H9 (cell line): ENCODE measurements around the gene ZNF14. TPM values are rescaled to one million over a fixed set of nuclear protein-coding genes. Genes with fewer than 3 reads are reported as not detected.

Experiments
- DNase-seq: peaks from one replicate; pipeline ENCODE4 v3.0.0-alpha.2; 2017
- H2AFZ ChIP-seq: one replicate; pipeline ENCODE4 v1.6.1; 2013; ENCODE audit warnings: mild to moderate bottlenecking, low read length, control low read depth, moderate library complexity
- H2AK5ac ChIP-seq: 2 replicates; pipeline ENCODE4 v1.6.1; 2013; ENCODE audit warnings: low read length, control low read depth, mixed read lengths; ENCODE audit not compliant: insufficient read length
- H2BK120ac ChIP-seq: one replicate; pipeline ENCODE4 v1.6.1; 2013; ENCODE audit warnings: low read depth, mild to moderate bottlenecking, low read length, control low read depth, inconsistent platforms; ENCODE audit not compliant: poor library complexity, severe bottlenecking
- H2BK12ac ChIP-seq: 2 replicates; pipeline ENCODE4 v1.6.1; 2013; ENCODE audit warnings: low read length, control low read depth, mixed read lengths, low read depth; ENCODE audit not compliant: insufficient read length
- H2BK15ac ChIP-seq: 2 replicates; pipeline ENCODE4 v1.6.1; 2013; ENCODE audit warnings: low read depth, low read length, control low read depth
- H2BK20ac ChIP-seq: one replicate; pipeline ENCODE4 v1.6.1; 2013; ENCODE audit warnings: low read depth, mild to moderate bottlenecking, low read length, control low read depth, inconsistent platforms; ENCODE audit not compliant: poor library complexity, severe bottlenecking
- H2BK5ac ChIP-seq: 2 replicates; pipeline ENCODE4 v1.6.1; 2013; ENCODE audit warnings: low read length, control low read depth, mixed read lengths; ENCODE audit not compliant: insufficient read length
- H3K14ac ChIP-seq: 2 replicates; pipeline ENCODE4 v1.6.1; 2013; ENCODE audit warnings: low read length, control low read depth; ENCODE audit not compliant: insufficient read depth
- H3K18ac ChIP-seq: 2 replicates; pipeline ENCODE4 v1.6.1; 2013; ENCODE audit warnings: low read depth, mild to moderate bottlenecking, mixed read lengths, low read length, control low read depth; ENCODE audit not compliant: insufficient read length
- H3K23ac ChIP-seq: 2 replicates; pipeline ENCODE4 v1.6.1; 2013; ENCODE audit warnings: low read length, control low read depth, mixed read lengths, low read depth; ENCODE audit not compliant: insufficient read length
- H3K23me2 ChIP-seq: 2 replicates; pipeline ENCODE4 v1.6.1; 2013; ENCODE audit warnings: low read depth, mild to moderate bottlenecking, mixed read lengths, low read length, control low read depth; ENCODE audit not compliant: insufficient read length, poor library complexity, severe bottlenecking
- H3K27ac ChIP-seq: 2 replicates; pipeline ENCODE4 v1.5.1; 2013; ENCODE audit warnings: low read length, control low read depth, mixed read lengths, low read depth; ENCODE audit not compliant: insufficient read length
- H3K27me3 ChIP-seq: 2 replicates; pipeline ENCODE4 v1.6.1; 2013; ENCODE audit warnings: low read length, control low read depth, inconsistent platforms; ENCODE audit not compliant: insufficient read depth
- H3K4ac ChIP-seq: 2 replicates; pipeline ENCODE4 v1.6.1; 2013; ENCODE audit warnings: low read depth, mild to moderate bottlenecking, control low read depth, inconsistent platforms, low read length, moderate library complexity
- H3K4me1 ChIP-seq: 2 replicates; pipeline ENCODE4 v1.6.1; 2013; ENCODE audit warnings: low read length, control low read depth, inconsistent platforms; ENCODE audit not compliant: insufficient read depth
- H3K4me2 ChIP-seq: 2 replicates; pipeline ENCODE4 v1.6.1; 2013; ENCODE audit warnings: low read length, control low read depth, mixed read lengths; ENCODE audit not compliant: insufficient read length, insufficient read depth
- H3K56ac ChIP-seq: 2 replicates; pipeline ENCODE4 v1.6.1; 2013; ENCODE audit warnings: low read depth, mild to moderate bottlenecking, mixed read lengths, low read length, control low read depth; ENCODE audit not compliant: insufficient read length
- H3K79me1 ChIP-seq: 2 replicates; pipeline ENCODE4 v1.6.1; 2013; ENCODE audit warnings: low read depth, mild to moderate bottlenecking, moderate library complexity, low read length, control low read depth, inconsistent platforms; ENCODE audit not compliant: insufficient read depth, poor library complexity, severe bottlenecking
- H3K79me2 ChIP-seq: 2 replicates; pipeline ENCODE4 v1.6.1; 2013; ENCODE audit warnings: low read length, control low read depth, inconsistent platforms; ENCODE audit not compliant: insufficient read depth
- H3K9ac ChIP-seq: 2 replicates; pipeline ENCODE4 v1.6.1; 2013; ENCODE audit warnings: low read length, control low read depth, mixed read lengths; ENCODE audit not compliant: insufficient read length; ENCODE audit errors: extremely low read depth
- H3K9me3 ChIP-seq: one replicate; pipeline ENCODE4 v1.6.1; 2013; ENCODE audit warnings: low read depth, low read length, inconsistent platforms; ENCODE audit not compliant: control insufficient read depth
- H3T11ph ChIP-seq: one replicate; pipeline ENCODE4 v1.6.1; 2013; ENCODE audit warnings: mild to moderate bottlenecking, low read length, control low read depth, inconsistent platforms
- H4K20me1 ChIP-seq: one replicate; pipeline ENCODE4 v1.6.1; 2013; ENCODE audit not compliant: control insufficient read depth, insufficient read length, insufficient read depth
- H4K5ac ChIP-seq: 2 replicates; pipeline ENCODE4 v1.6.1; 2013; ENCODE audit warnings: low read depth, mild to moderate bottlenecking, mixed read lengths, low read length, control low read depth; ENCODE audit not compliant: insufficient read length
- H4K8ac ChIP-seq: replicated peaks from 2 replicates; pipeline ENCODE4 v1.6.1; 2013; ENCODE audit warnings: low read length, control low read depth, mixed read lengths, low read depth; ENCODE audit not compliant: insufficient read length
- H4K91ac ChIP-seq: 2 replicates; pipeline ENCODE4 v1.6.1; 2013; ENCODE audit warnings: low read depth, mild to moderate bottlenecking, moderate library complexity, mixed read lengths, low read length, control low read depth; ENCODE audit not compliant: insufficient read length
- H3K27ac Mint-ChIP-seq, 3 experiments: 2 replicates in 2 of 3; 3 replicates in 1 of 3; pipeline ENCODE4 v1.8.0; 2020 to 2021; ENCODE audit warnings: mixed read lengths in 3 of 3, mild to moderate bottlenecking in 1 of 3, moderate library complexity in 1 of 3
- H3K27me3 Mint-ChIP-seq: 2 replicates; pipeline ENCODE4 v1.8.0; 2021; ENCODE audit warnings: low read depth, mild to moderate bottlenecking, moderate library complexity, mixed read lengths
- H3K36me3 Mint-ChIP-seq, 3 experiments: 2 replicates in 2 of 3; 3 replicates in 1 of 3; pipeline ENCODE4 v1.8.0; 2020 to 2021; ENCODE audit warnings: low read depth in 3 of 3, mixed read lengths in 3 of 3; ENCODE audit not compliant: insufficient read depth in 1 of 3
- H3K4me1 Mint-ChIP-seq, 2 experiments: 2 replicates each; pipeline ENCODE4 v1.8.0; 2020; ENCODE audit warnings: mixed read lengths in 2 of 2
- H3K4me3 Mint-ChIP-seq, 2 experiments: 2 replicates in 1 of 2; 3 replicates in 1 of 2; pipeline ENCODE4 v1.8.0; 2020 to 2021; ENCODE audit warnings: mild to moderate bottlenecking in 2 of 2, mixed read lengths in 2 of 2, moderate library complexity in 1 of 2
- H3K9me3 Mint-ChIP-seq, 2 experiments: 2 replicates in 1 of 2; 3 replicates in 1 of 2; pipeline ENCODE4 v1.8.0; 2020; ENCODE audit warnings: mild to moderate bottlenecking in 2 of 2, mixed read lengths in 2 of 2, moderate library complexity in 1 of 2
- CTCF ChIP-seq: fragments of 200-600 bp; sonication (generic); conservative IDR thresholded peaks from 3 replicates; pipeline ENCODE4 v1.8.0; 2021; ENCODE audit warnings: antibody characterized with exemption, mild to moderate bottlenecking
- WGBS: extraction: QIAGEN DNeasy Blood & Tissue Kit; methylation state at CpG from one replicate; pipeline ENCODE4 v1.1.7; 2013; ENCODE audit warnings: missing lambda C conversion rate, low lambda C conversion rate, mixed read lengths; ENCODE audit not compliant: insufficient read length; ENCODE audit errors: extremely low coverage; 5-methylcytosine and 5-hydroxymethylcytosine counted together
- total RNA-seq: library from RNA; stranded (reverse); gene quantifications from 2 replicates; pipeline ENCODE4 v1.2.1, GENCODE V29; 2021

ZNF14 gene
- total RNA-seq, 1 experiment from 2014 or later = 8.3 TPM

GRCh38 chr19:19677579-19677978 lies 55.3 kb downstream of the ZNF14 start:
- H2BK5ac ChIP-seq = no peak overlapping the region
- no peak overlapping the region for H2BK15ac ChIP-seq
- peaks cover 2% of the 10 kb centered on the region; the same call in 1 of the 2 replicates for H3K79me2 ChIP-seq
- Mint-ChIP-seq H3K4me3 (no peak overlapping the region), H3K36me3 (peaks cover 79 to 85% (median 80%) of the 10 kb centered on the region in 3 experiments), H3K4me1 (peaks cover 3% of the 10 kb centered on the region in 2 experiments; a peak in 2 of 4 replicates), H3K27me3 (no peaks in the 10 kb centered on the region), H3K9me3 (peaks cover 6 to 45% of the 10 kb centered on the region in 2 experiments; a peak in 3 of 5 replicates), H3K27ac (peak overlapping the region in 1 of 3 experiments; percentile 91; a peak in 2 of 7 replicates)
- no peak overlapping the region for H2AFZ ChIP-seq
- no peak overlapping the region for H3K4me2 ChIP-seq
- H3K27me3 ChIP-seq = no peaks in the 10 kb centered on the region
- H3K4me1 ChIP-seq = no peaks in the 10 kb centered on the region
- no peak overlapping the region for H2AK5ac ChIP-seq
- no peak overlapping the region for H4K5ac ChIP-seq
- no peaks in the 10 kb centered on the region for H3K9me3 ChIP-seq
- no peak overlapping the region for H3T11ph ChIP-seq
- H2BK20ac ChIP-seq = no peak overlapping the region
- no peak overlapping the region for H3K27ac ChIP-seq
- H3K4ac ChIP-seq = no peak overlapping the region
- no peak overlapping the region for H3K14ac ChIP-seq
- no peak overlapping the region for H4K8ac ChIP-seq
- H3K56ac ChIP-seq = no peak overlapping the region
- no peak overlapping the region for H2BK120ac ChIP-seq
- no peaks in the 10 kb centered on the region for H4K20me1 ChIP-seq
- H3K18ac ChIP-seq = no peak overlapping the region
- H3K23ac ChIP-seq = no peak overlapping the region
- no peak overlapping the region for H4K91ac ChIP-seq
- DNase-seq = no peak
- no peaks in the 10 kb centered on the region for H3K23me2 ChIP-seq
- TF ChIP-seq CTCF = no peak
- H2BK12ac ChIP-seq = no peak overlapping the region
- no peak overlapping the region for H3K9ac ChIP-seq
- WGBS = no CpG with 5 or more reads among the region's 7 CpGs
- peaks cover 12% of the 10 kb centered on the region for H3K79me1 ChIP-seq
